GM12872 (cell line): ENCODE data around the gene PSMC5.

Experiments used
- CTCF ChIP-seq: IDR thresholded peaks from 3 replicates; pipeline ENCODE4 v1.5.1; 2011; ENCODE audit warnings: low read depth, mild to moderate bottlenecking, low read length, moderate library complexity; ENCODE audit not compliant: insufficient read depth

The PSMC5 gene

GRCh38 chr17:63835167-63835720, 8.0 kb downstream of the PSMC5 start:
- no peak for TF ChIP-seq CTCF

GRCh38 chr17:63836811-63837210, 9.6 kb downstream of the PSMC5 start:
- TF ChIP-seq CTCF, result no peak

GRCh38 chr17:63837480-63837879, 10.2 kb downstream of the PSMC5 start:
- TF ChIP-seq CTCF, result no peak

GRCh38 chr17:63837962-63838600, 10.8 kb downstream of the PSMC5 start:
- no peak for TF ChIP-seq CTCF

- no peak for TF ChIP-seq CTCF
Observed at GRCh38 chr17:63838631-63839171, 11.5 kb downstream of the PSMC5 start.

GRCh38 chr17:63840591-63841349, 13.5 kb downstream of the PSMC5 start:
- no peak for TF ChIP-seq CTCF

- TF ChIP-seq CTCF, result no peak
Observed at GRCh38 chr17:63841350-63842172, 14.3 kb downstream of the PSMC5 start.
